HG02798 (cell line): ENCODE data around the gene CHN1.

ENCODE experiments used
- ATAC-seq: cut with Tn5 transposase; IDR thresholded peaks from one replicate; pipeline ENCODE4 v1.9.1; 2021; ENCODE audit warnings: mild to moderate bottlenecking; ENCODE audit not compliant: unreplicated experiment, poor library complexity

Gene CHN1

DNA sequence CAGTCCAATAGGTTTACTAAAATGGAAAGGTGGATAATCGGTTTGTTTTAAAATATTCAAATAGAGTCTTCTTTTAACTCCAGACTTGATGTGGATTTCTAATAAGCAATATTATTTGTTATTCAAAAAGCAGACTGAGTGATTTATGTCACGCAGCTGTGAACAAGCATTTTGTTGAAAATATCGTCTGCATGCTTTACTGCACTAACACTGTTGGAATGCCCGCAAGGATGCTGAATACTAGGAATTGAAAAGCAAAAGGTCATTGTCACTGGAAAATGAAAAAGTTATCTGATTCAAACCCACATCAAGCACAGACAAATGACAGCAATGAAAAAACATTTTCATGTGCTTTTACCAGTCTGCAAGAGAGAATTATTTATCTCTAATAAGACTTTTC, 31.1 kb downstream of the CHN1 start:
- no peak for ATAC-seq

- ATAC-seq = no peak
Observed at GRCh38 chr2:174972924-174973323, 32.3 kb downstream of the CHN1 start.

- ATAC-seq = no peak
Observed at GRCh38 chr2:174971868-174972781, 33.1 kb downstream of the CHN1 start.

DNA sequence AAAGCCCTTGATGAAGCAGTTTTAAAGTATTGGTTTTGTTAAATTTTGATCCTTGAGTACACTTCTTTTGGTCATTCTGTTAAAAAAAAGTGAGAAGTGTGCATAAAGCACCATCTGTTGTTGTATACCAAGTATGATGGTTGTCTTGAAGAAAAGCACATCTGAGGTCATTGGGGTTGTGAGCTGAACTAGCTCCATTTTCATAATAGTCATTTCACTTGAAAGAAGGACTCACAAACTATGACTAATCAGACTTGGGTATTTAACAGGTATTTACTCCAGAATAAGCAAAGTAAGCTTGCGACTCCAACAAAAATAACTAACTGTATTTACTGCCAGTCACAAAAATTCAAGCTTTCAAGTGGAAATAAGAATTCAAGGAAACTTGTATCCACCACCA, 35.1 kb downstream of the CHN1 start:
- no peak for ATAC-seq

GRCh38 chr2:174969091-174969734, 36.0 kb downstream of the CHN1 start:
- ATAC-seq = no peak

- ATAC-seq = no peak
Observed at GRCh38 chr2:174967691-174968260, 37.4 kb downstream of the CHN1 start.

DNA sequence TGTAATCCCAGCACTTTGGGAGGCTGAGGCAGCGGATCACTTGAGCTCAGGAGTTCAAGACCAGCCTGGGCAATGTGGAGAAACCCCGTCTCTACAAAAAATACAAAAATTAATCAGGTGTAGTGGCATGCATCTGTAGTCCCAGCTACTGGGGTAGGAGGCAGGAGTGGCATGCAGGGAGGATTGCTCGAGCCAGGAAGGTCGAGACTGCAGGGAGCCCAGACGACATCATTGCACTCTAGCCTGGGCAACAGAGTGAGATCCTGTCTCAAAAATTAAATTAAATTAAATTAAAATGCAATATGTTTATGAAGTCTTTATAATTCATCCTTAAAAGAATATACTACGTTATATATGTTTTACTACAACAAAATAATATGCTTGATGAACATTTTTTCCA, 38.1 kb downstream of the CHN1 start:
- ATAC-seq = no peak

- no peak for ATAC-seq
Observed at GRCh38 chr2:174965992-174966744, 39.0 kb downstream of the CHN1 start.

- ATAC-seq = no peak
Observed at GRCh38 chr2:174965551-174965950, 39.6 kb downstream of the CHN1 start.

- ATAC-seq = no peak
Observed at GRCh38 chr2:174964404-174964803, 40.8 kb downstream of the CHN1 start.

GRCh38 chr2:174963437-174964400, 41.5 kb downstream of the CHN1 start:
- no peak for ATAC-seq

DNA sequence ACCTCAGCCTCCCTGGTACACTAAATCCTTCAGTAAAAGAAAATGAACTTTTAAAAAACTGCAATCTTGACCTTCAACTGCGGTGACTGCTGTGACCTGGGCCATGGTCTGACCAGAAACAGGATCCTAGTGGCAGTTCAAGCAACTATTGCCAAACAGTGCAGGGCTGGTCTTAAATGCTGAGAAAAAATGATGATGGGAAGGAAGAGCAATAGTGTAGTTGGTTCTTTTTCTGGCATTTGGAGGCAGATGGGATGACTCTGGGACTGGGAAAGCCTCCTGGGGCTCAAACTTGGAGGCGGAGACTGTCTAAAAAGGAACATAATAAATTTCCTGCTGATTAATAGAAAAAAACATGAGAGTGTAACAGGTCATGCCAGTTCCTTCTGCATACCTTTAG, 45.4 kb downstream of the CHN1 start:
- no peak for ATAC-seq

- no peak for ATAC-seq
Observed at GRCh38 chr2:174957050-174957449, 48.1 kb downstream of the CHN1 start.

DNA sequence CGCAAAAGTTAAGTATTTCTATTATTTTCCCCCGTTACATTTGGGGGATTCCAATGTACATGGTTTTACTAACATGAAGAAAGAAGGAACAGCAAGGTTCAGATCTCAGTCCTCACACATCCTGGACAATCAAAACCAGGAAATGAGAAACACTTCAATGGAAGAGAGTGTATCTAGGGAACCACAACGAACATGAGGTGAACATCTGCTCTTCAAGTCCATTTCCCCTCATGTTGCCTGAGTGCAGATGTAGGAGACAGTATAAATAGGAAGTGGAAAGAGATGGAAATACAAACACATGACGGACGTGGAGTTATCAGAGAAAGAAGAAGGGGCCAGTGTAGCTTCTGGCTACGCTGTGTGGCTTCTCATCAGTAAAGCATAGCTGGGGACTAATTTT, 52.6 kb downstream of the CHN1 start:
- ATAC-seq = no peak

- no peak for ATAC-seq
Observed at GRCh38 chr2:174951745-174952144, 53.4 kb downstream of the CHN1 start.

- ATAC-seq = no peak
Observed at GRCh38 chr2:174949988-174950687, 55.0 kb downstream of the CHN1 start.

DNA sequence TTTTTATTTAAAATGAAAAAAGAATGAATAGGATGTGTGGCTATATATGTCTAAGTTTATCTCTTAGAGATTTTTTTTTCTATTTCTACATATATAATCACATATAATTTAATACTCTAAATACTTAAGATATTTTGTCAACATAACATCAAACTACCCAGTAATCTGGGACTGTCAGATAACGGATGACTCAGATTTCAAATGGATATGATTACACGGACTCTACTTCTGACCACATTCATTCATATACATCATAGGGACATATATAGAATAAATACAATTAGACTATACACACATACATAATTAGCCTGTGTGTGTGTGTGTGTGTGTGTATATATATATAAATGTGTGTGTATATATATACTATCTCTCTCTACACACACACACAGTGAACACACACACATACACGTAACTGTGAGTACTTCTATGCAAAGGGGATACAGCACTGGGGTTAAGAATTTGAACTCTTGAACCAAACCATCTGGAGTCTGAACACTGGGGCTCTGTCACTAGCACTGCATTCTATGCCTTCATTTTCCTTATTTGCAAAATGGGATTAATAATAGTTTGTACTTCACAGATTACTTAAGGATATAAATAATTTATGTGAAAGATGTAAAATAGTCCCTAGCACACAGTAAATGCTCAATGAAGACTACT, 59.5 kb downstream of the CHN1 start:
- ATAC-seq = no peak

DNA sequence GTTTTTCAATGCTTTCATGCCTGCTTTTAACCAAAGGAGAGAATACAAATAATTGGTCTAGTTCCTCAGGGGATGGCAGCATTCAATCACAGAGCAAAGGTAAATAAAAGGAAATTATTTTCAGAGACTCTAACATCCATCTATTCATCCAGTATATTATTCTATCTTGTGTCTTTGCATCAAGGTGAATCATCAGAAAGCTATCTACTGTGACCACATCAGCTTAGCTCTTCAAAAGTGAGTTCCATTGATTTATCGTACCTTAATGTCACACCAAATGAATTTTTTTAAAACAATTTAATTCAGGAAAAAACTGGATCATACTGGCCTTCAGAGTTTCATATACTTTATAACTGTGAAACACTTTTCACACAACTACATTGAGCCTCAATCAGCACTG, 66.1 kb downstream of the CHN1 start:
- ATAC-seq = no peak

DNA sequence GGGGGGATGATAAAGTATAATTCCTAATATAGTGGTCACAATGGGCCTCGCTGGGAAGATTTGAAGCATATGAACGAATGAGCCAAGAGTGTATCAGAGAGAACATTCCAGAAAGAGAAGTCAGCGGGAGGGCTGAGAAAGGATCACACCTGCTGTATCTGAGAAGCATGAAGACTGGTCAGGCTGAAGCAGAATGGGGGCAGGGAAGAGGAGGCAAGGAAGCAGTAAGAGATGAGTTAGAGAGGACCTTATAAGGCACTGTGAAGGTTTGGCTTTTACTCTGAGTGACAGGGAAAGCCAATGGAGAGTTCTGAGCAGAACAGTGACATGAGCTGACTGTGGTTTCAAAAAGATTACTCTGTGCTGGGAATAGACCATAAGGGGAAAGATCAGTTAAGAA, 73.5 kb downstream of the CHN1 start:
- no peak for ATAC-seq
